CD4-positive, alpha-beta T cell treated with Interleukin-21 for 1 hour (primary cell): Measurements from ENCODE around the gene PPP2R1A.

Source experiments
- DNase-seq: peaks from one replicate; pipeline ENCODE4 v3.0.0-alpha.2; 2020

PPP2R1A gene

GRCh38 chr19:52206481-52206880 lies 16.6 kb downstream of the PPP2R1A start:
- no peak for DNase-seq

DNA sequence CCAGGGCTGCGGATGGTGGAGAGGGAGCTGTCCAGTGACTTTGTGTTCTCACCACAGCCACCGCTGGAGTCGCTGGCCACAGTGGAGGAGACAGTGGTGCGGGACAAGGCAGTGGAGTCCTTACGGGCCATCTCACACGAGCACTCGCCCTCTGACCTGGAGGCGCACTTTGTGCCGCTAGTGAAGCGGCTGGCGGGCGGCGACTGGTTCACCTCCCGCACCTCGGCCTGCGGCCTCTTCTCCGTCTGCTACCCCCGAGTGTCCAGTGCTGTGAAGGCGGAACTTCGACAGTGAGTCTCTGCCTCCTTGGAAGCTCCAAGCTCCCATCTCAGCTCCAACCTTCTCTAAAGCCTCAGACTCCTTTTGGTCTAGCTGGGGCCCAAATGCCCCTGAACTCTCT lies 21.4 kb downstream of the PPP2R1A start:
- DNase-seq, result no peak

GRCh38 chr19:52211926-52212571 lies 22.2 kb downstream of the PPP2R1A start:
- DNase-seq, result no peak

DNA sequence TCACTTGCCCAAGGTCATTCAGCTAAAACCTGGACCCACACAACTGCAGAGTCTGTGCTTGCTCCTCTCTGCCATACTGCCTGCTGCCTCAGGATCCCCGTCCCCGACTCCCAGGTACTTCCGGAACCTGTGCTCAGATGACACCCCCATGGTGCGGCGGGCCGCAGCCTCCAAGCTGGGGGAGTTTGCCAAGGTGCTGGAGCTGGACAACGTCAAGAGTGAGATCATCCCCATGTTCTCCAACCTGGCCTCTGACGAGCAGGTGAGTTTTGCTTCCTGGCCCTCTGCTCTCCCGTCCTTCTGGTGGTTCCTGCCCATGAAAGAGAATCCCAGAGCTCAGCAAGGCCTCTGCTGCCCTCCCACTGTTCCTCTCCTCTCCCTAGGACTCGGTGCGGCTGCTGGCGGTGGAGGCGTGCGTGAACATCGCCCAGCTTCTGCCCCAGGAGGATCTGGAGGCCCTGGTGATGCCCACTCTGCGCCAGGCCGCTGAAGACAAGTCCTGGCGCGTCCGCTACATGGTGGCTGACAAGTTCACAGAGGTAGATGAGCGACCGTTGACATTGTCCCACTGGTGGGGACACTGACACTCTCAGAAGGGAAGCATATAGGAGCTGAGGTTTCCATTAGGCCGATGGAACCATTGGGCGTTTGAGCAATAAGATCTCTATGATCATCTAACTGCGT lies 22.9 kb downstream of the PPP2R1A start:
- no peak for DNase-seq

- no peak for DNase-seq
Measured at GRCh38 chr19:52214241-52214640, 24.4 kb downstream of the PPP2R1A start.

DNA sequence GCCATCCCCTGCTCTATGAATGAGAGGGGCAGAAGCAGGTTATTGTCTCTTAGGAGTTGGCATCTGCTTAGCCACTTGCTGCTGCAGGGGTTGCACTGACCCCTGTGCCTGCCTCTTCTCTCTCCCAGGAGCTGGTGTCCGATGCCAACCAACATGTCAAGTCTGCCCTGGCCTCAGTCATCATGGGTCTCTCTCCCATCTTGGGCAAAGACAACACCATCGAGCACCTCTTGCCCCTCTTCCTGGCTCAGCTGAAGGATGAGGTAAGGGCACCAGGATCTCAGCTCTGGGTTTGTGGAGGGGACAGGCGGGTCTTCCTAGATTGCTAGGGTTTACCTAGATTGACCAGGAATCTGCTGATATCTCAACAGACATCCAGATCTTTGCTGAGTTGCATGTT lies 26.5 kb downstream of the PPP2R1A start:
- no peak for DNase-seq

DNA sequence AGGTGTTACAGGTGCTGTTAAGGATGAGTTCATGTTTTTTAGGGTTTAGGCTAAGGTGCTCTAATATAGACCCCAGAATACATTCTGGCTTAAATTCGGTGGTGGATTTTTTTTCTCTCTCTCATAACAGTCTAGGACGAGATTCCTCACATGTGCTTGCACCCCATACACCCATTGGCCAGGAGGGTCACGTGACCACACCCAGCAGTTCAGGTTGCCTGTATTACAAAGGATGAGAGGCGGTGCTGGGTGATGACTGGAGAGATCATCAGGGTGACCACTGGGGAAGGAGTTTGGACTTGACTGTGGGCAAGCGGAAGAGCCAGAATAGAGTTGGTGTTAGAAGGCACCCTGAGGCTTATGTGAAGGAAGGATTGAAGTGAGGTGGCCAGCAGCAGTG lies 27.7 kb downstream of the PPP2R1A start:
- DNase-seq, result no peak

DNA sequence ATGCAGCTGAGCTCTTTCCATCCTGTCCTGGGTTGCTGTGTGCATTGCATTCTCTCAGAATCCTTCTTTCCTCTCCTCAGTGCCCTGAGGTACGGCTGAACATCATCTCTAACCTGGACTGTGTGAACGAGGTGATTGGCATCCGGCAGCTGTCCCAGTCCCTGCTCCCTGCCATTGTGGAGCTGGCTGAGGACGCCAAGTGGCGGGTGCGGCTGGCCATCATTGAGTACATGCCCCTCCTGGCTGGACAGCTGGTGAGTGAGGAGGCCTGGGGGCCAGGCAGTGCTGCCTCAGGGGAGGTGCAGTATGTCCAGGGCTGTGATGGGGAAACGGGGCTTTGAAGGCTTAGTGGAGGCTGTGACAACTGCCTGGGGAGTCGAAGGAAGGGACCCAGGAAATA lies 29.8 kb downstream of the PPP2R1A start:
- no peak for DNase-seq

GRCh38 chr19:52221031-52221430 lies 31.2 kb downstream of the PPP2R1A start:
- DNase-seq, result no peak

- DNase-seq, result no peak
Measured at GRCh38 chr19:52221831-52222375, 32.1 kb downstream of the PPP2R1A start.

- no peak for DNase-seq
Measured at GRCh38 chr19:52224211-52224610, 34.4 kb downstream of the PPP2R1A start.

DNA sequence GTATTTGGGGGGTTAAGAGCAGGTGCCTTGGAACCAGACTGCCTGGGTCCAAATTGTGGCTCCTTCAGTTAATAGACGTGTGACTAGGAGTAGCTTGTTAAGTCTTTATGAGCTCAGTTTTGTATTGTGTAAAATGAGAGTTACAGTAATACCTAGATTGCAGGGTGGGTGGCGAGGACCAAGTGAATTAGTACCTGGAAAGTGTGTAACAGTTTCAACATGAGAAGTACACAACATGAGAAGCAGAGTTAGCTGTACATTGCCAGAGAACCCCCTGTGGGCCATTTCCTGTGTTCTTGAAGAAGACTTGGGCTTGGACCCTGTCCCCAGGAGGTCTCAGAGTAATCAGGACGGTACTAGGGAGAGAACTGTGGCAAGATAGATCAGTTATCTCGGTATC lies 36.8 kb downstream of the PPP2R1A start:
- DNase-seq, result no peak

- no peak for DNase-seq
Measured at GRCh38 chr19:52227196-52227940, 37.5 kb downstream of the PPP2R1A start.

DNA sequence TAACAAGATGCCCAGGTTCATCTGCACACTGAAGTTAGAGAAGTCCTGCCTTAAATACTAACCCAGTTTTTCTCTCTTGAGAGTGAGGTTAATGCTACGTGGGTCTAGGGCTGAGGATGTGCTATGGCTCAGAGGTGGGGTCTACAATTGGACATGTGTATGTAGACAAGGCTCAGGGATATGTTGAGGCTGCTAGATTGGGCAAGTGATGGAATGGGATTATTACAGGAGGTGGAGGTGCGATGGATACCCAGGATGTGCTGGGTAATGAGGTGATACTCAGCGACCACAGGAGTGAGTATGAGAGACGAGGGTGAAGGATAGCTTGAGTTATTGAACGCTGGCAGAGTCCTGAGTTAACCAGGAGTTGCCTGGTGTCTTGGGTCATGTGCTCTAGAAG lies 38.1 kb downstream of the PPP2R1A start:
- no peak for DNase-seq

- DNase-seq, result no peak
Measured at GRCh38 chr19:52229524-52229923, 39.7 kb downstream of the PPP2R1A start.

DNA sequence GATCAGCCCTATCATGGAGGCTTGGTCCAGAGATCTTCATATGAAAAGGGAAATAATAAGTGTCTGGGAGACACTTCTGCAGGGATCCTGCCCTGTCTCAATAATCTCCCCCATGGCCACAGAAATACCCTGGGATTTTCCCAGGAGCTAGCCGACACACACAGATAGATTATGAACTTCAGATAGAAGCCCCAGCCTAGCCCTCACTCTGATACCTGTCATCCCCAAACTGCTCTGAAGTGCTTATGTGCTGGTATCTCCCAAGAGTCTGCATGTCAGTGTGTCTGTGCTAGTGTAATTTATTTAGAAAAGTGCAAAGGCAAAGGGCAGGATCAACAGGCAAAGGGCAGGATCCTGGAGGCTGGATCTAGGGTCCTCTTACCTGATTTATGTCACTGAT lies 40.8 kb downstream of the PPP2R1A start:
- no peak for DNase-seq

DNA sequence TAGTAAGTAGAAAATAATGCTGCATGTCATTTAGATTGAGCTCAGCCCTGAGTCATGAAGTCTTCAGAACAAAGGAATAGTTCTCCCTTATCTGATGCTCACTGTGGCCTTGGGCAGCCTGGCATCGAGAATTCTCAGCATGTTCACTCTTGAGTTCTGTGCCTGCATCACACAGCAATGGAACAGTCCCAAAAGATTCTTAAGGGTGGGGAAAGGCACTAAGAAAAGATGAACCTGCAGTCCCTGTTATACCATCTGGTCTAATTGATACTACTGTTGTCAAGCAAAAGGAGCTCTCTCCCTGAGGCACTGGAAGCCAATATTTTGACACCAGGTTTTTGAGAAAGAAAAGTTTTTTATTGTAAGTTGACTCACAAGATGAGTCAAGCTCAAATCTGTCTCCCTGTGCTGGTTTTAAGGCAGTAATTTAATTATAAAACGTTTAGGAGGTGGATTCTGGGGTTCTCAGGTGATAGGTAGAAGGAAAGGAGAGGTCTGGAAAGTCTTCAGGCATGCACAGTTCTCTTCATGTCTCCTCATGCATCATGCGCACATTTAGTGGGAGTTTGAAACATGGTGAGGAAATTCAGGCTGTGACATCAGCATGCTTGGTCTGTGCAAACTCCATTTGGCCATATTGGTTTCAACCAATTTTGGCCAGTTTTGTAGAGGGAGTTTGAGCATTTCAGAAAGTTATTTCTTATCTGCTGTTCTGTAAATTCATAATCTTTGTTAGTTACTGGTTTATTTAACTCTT lies 41.5 kb downstream of the PPP2R1A start:
- DNase-seq, result no peak

DNA sequence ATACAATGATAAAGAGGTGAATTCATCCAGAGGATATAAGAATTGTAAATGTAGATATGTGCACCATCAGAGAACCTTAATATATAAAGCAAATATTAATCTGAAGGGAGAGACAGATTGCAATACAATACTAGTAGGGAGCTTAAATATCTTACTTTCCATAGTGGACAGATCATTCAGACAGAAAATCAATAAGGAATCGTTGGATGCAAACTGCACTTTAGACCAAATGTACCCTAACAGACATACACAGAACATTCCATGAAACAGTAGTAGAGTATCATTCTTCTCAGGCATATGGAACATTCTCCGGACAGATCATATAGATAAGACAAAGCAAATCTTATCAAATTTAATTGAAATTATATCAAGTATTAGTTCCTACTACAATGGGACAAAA lies 44.6 kb downstream of the PPP2R1A start:
- DNase-seq, result no peak

- no peak for DNase-seq
Measured at GRCh38 chr19:52237197-52237596, 47.3 kb downstream of the PPP2R1A start.

DNA sequence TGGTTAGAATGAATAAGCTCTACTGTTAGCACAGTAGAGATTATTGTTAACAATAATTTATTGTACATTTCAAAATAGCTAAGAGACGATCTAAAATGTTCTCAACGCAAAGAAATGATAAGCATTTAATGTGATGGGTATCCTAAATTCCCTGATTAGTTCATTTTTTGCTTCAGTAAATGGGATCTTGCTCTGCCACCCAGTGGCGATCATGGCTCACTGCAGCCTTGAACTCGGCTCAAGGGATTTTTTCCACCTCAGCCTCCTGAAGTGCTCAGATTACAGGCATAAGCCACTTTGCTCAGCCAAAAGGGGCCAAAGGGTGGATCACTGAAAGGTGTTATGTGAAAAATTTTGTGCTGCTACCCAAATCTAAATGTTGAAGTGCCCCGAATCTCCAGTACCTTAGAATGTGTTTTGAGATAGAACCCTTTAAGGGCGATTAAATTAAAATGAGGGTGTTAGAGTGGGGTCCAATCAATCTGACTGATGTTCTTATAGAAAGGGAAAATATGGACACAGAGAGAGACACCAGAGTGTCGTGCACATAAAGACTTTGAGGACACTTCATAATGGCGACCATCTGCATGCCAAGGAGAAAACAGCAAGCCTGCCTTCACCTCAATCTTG lies 48.0 kb downstream of the PPP2R1A start:
- DNase-seq, result peak; percentile 72

- DNase-seq, result no peak
Measured at GRCh38 chr19:52244021-52244420, 54.2 kb downstream of the PPP2R1A start.

- peak; percentile 66 for DNase-seq
Measured at GRCh38 chr19:52248241-52248640, 58.4 kb downstream of the PPP2R1A start.

DNA sequence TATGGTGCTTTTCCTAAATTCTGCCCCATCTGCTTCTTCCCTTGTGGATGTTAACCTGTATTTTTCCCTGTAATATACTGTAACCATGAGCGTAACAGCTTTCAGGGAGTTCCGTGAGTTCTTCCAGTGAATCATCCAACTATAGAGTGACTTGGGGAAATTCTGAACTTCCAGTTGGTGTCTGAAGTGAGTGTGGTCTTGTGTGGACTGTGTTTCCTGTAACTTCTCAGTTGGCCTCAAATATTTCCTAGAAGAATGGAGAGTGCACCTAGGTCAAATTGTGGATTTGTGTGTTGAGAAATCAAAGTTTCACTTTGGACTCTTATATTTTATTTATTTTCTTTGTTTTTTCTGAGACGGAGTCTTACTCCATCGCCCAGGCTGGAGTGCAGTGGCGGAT lies 68.6 kb downstream of the PPP2R1A start:
- DNase-seq, result no peak
